HTERT RPE-1 (cell line): Measurements from ENCODE around the gene IL1RAPL1.
"Not testable (repeated sequence)": the region's sequence is repeated elsewhere in the genome, so short reads cannot be mapped to it uniquely, and the experiment has no call there.

ENCODE experiments used
- in situ Hi-C: fragments of 300-500 bp; cut with MboI; formaldehyde crosslinking; loops from 4 replicates; pipeline ENCODE4 v1.14.3; 2020; ENCODE audit warnings: low sequenced_read_pairs

The IL1RAPL1 gene

GRCh38 chrX:29090811-29091210 is 503.6 kb downstream of the IL1RAPL1 start:
- in situ Hi-C loops: no loop called here

DNA sequence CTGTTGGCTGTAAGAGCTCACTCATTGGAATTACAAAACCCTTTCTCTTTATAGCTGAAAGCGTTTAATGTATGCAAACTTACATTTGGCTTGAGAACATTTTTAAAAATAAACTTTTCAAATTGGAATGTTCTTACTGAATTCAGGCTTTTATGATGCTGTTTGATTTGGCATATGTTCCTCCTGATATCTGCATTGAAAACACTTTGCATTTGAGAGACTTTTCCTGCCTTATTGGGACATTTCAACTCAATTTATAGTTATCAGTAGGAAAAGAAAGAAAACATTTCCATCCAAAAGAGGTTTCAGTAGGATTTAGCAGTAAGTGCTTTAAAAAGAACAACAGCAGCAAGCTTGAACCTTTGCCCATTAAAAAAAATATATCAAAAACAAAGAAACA is 520.0 kb downstream of the IL1RAPL1 start:
- in situ Hi-C loops: no loop called here

DNA sequence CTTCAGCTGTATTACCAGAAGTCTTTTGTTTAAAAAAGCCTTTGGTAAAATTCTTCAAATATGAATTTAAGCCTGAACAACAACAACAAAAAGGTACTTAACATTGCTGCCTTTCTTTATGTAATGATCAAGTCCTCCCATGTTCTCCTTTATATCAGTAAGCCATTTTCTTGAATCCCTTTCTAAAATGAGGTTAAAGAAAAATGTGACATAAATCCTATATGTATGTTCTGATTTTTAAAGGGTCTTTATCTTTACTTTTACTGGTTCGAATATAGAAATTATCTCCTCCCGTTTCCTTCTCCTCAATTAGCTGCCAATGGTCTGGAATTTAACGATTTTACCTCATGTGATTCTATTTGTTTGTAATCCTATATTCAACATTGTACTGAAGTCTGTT is 522.8 kb downstream of the IL1RAPL1 start:
- in situ Hi-C loops: no loop called here

GRCh38 chrX:29113221-29113620 is 526.0 kb downstream of the IL1RAPL1 start:
- in situ Hi-C loops: no loop called here

- in situ Hi-C loops: not testable (repeated sequence)
Observed at GRCh38 chrX:29122817-29123216, 535.6 kb downstream of the IL1RAPL1 start.

- in situ Hi-C loops: no loop called here
Observed at GRCh38 chrX:29130905-29131304, 543.7 kb downstream of the IL1RAPL1 start.

- in situ Hi-C loops: no loop called here
Observed at GRCh38 chrX:29136904-29137303, 549.7 kb downstream of the IL1RAPL1 start.

DNA sequence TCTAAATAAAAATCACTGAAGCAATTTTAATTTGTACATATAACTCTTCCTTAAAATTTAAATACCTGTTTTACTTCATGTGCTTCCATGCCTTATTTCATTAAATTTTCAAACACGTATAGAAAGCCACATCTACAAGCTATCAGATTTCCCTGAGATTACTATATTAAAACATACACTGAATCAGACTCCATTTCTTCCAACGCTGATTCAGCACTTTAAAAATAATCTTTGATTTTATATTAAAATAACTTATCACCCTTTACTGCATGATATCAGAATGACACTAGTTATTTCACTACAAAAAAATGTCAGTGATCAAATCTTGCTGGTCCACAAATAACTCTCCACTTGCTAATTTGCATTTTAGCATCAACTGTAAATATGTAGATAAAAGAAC is 550.8 kb downstream of the IL1RAPL1 start:
- in situ Hi-C loops: no loop called here

DNA sequence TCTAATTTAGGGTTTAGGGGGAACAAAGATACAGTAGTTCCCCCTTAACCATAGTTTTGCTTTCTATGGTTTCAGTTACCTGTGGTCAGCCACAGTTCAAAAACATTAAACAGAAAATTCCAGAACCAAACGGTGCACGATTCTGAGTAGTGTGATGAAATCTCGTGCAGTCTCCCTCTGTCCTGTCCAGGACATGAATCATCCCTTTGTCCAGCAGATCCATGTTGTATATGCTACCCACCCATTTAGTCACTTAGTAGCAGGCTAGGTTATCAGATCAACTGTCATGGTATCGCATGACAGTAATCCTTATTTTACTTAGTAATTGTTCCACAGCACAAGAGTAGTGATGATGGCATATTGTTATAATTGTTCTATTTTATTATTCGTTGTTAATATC is 556.1 kb downstream of the IL1RAPL1 start:
- in situ Hi-C loops: no loop called here

- in situ Hi-C loops: no loop called here
Observed at GRCh38 chrX:29143756-29144155, 556.5 kb downstream of the IL1RAPL1 start.

DNA sequence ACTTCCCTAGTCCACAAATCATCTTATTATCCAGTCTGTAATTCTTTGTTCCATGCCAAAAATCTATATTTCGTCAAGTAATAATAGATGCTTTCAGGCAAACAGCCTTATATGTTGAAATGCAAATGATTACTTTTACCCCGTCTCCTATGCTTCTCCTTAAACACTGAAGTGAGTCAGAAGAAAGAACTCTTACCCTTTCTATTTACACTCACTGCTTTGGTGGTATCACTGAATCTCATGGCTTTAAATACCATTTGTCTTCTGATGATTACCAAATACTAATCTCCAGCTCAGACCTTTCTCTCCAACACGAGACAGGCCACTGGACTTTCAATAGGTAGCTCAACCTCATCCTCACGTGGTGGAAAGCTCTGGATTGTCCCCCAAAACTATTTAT is 558.1 kb downstream of the IL1RAPL1 start:
- in situ Hi-C loops: no loop called here

- in situ Hi-C loops: no loop called here
Observed at GRCh38 chrX:29148511-29148910, 561.3 kb downstream of the IL1RAPL1 start.

- in situ Hi-C loops: no loop called here
Observed at GRCh38 chrX:29155286-29155685, 568.0 kb downstream of the IL1RAPL1 start.

DNA sequence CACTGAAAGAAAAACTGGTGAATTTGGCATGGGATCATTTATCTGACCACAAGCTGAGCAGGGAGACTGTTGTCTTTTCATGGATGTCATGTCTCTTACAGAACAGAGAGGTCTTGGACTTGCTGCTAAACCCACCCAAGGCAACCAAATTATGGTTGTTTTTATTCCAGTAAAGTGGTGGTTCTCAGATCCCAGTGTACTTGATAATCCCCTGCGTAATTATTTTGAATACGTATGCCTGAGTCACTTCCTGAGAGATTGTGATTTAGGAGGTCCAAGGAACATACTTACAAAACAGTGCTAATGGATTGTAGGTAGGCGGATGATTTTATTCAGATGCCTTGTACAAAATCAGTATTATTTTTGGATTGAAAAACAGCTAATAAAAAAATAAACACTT is 585.6 kb downstream of the IL1RAPL1 start:
- in situ Hi-C loops: no loop called here

DNA sequence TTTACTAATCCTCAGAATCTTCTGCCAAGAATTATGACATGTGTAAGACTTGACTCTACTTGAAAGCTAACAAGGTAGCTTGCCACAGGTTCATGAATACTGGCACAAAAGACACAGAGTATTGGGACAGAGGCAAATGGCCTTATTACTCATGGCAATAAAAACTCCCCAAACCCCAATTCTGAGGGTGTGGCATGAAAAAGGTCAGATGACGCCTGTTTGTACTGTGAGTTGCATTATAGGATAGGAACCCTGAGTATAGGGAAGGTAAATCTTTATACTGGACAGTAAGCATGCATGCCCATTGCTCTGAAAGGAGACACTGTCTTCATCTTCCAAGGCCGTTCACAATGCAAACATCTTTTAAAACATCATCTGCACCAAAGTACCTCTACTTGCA is 600.0 kb downstream of the IL1RAPL1 start:
- in situ Hi-C loops: no loop called here

GRCh38 chrX:29196501-29196900 is 609.3 kb downstream of the IL1RAPL1 start:
- in situ Hi-C loops: no loop called here

GRCh38 chrX:29215251-29215650 is 628.0 kb downstream of the IL1RAPL1 start:
- in situ Hi-C loops: no loop called here

DNA sequence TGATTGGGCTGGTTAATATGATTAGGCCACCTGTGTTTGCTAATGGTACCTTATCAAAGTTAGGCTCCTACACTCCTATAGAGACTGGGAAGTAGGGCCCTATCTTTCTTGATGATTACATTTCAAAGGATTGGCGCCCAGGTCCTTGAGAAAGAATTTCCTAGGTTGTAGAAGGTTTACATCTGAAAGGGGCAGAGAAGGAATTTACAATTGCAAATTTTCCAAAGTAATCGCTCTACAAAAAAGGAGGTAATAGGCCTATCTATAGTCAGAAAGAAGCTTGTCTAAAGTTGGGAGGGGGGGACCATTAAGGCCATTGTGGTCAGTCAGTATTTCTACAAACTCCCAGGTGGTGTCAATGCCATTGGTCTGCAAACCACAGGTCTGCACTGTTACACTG is 638.4 kb downstream of the IL1RAPL1 start:
- in situ Hi-C loops: no loop called here

- in situ Hi-C loops: no loop called here
Observed at GRCh38 chrX:29229802-29230201, 642.6 kb downstream of the IL1RAPL1 start.

- in situ Hi-C loops: no loop called here
Observed at GRCh38 chrX:29231800-29232199, 644.6 kb downstream of the IL1RAPL1 start.

- in situ Hi-C loops: no loop called here
Observed at GRCh38 chrX:29233592-29234183, 646.4 kb downstream of the IL1RAPL1 start.

DNA sequence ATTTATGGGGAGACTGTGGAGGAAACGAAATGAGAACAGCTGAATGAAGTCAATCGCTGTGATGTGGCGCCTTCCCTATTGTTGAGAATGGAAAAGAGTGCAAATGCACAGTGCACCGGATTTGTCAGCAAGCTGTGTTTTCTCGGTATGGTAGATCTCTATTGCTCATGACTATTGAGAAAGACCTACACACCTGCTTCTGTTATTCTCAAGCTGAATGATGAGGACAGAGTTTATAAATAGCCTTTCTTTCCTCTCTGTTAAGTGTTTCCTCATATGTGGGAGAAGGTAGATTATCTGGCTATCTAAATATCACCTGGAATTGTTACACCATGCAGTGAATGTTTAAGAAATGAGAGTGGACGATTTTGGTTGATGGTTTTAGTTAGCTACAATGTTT is 650.7 kb downstream of the IL1RAPL1 start:
- in situ Hi-C loops: no loop called here

DNA sequence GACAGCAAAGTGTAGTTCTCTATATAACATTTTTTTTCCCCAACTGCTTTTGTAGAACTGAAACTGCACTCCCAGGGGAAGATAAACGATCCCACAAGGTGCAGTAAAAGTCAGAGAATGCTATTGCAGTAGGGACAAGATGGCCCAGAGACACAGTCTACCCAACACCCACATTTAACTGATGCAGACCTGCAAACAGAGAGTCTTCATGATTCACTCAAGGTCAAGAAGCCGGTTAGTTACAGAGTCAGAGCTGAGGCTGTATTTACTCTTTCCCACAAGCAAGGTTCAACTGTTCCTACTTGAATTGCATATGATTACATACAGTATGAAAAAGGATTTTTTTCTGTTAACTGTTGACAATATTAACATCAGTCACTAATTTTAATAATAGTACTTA is 654.6 kb downstream of the IL1RAPL1 start:
- in situ Hi-C loops: no loop called here
